ENCODE measurements around the gene ADAMTS19. TPM values are rescaled to one million over a fixed set of nuclear protein-coding genes. Genes with fewer than 3 reads are reported as not detected.

Gene ADAMTS19
- total RNA-seq, 4 donors from 2014 or later, result 0.76 TPM; not detected in 3

GRCh38 chr5:129496864-129497595, 36.9 kb downstream of the ADAMTS19 start:
- H3K4me3 ChIP-seq, result no peak overlapping the region
- intact Hi-C loops (cut with DNase I), result no loop called here
- no peaks in the 10 kb centered on the region for H3K36me3 ChIP-seq
- no peaks in the 10 kb centered on the region for H3K9me3 ChIP-seq
- H3K4me1 ChIP-seq, result no peaks in the 10 kb centered on the region
- no peaks in the 10 kb centered on the region for H3K27me3 ChIP-seq
- no peak for DNase-seq
- no peak overlapping the region for H3K27ac ChIP-seq
- no peak for TF ChIP-seq POLR2A (IDR thresholded peaks at IDR 0.05)
- TF ChIP-seq CTCF (IDR thresholded peaks at IDR 0.05), result no peak
- WGBS, 2 donors, result 43 to 68% methylated on average over 3 of the region's 3 CpGs

- H3K9me3 ChIP-seq, result no peaks in the 10 kb centered on the region
These were observed 39.2 kb downstream of the ADAMTS19 start for GRCh38 chr5:129499208-129499852.

GRCh38 chr5:129500101-129500500, 40.0 kb downstream of the ADAMTS19 start:
- no peak for DNase-seq
- H3K9me3 ChIP-seq, result no peaks in the 10 kb centered on the region
- H3K4me1 ChIP-seq, result no peaks in the 10 kb centered on the region
- H3K27ac ChIP-seq, result no peak overlapping the region
- intact Hi-C loops (cut with DNase I), result no loop called here
- no peak overlapping the region for H3K4me3 ChIP-seq
- 77 to 91% methylated on average over 3 of the region's 3 CpGs for WGBS, 2 donors
- H3K36me3 ChIP-seq, result no peaks in the 10 kb centered on the region
- no peaks in the 10 kb centered on the region for H3K27me3 ChIP-seq
- TF ChIP-seq POLR2A (IDR thresholded peaks at IDR 0.05) (no peak), CTCF (IDR thresholded peaks at IDR 0.05) (no peak)

More at GRCh38 chr5:129499208-129499852, 39.2 kb downstream of the ADAMTS19 start:
- Histone ChIP-seq H3K4me3 (no peak overlapping the region), H3K4me1 (no peaks in the 10 kb centered on the region), H3K27ac (no peak overlapping the region), H3K27me3 (no peaks in the 10 kb centered on the region), H3K36me3 (no peaks in the 10 kb centered on the region)
- no peak for DNase-seq
- TF ChIP-seq POLR2A (IDR thresholded peaks at IDR 0.05) (no peak), CTCF (IDR thresholded peaks at IDR 0.05) (no peak)
- intact Hi-C loops (cut with DNase I), result no loop called here

- no peaks in the 10 kb centered on the region for H3K27me3 ChIP-seq
- no peak for TF ChIP-seq CTCF (IDR thresholded peaks at IDR 0.05)
- TF ChIP-seq POLR2A (IDR thresholded peaks at IDR 0.05), result no peak
- no peaks in the 10 kb centered on the region for H3K9me3 ChIP-seq
- 71 to 100% methylated on average over 1 of the region's 1 CpG for WGBS, 2 donors
- H3K4me1 ChIP-seq, result no peaks in the 10 kb centered on the region
- H3K27ac ChIP-seq, result no peak overlapping the region
- no peaks in the 10 kb centered on the region for H3K36me3 ChIP-seq
- intact Hi-C loops (cut with DNase I), result no loop called here
- H3K4me3 ChIP-seq, result no peak overlapping the region
- no peak for DNase-seq
These were observed 46.0 kb downstream of the ADAMTS19 start for GRCh38 chr5:129506086-129506485.

- no peaks in the 10 kb centered on the region for H3K27me3 ChIP-seq
- TF ChIP-seq POLR2A (IDR thresholded peaks at IDR 0.05) (no peak), CTCF (IDR thresholded peaks at IDR 0.05) (no peak)
- no peak overlapping the region for H3K4me3 ChIP-seq
- no peak overlapping the region for H3K27ac ChIP-seq
- intact Hi-C loops (cut with DNase I), result no loop called here
- H3K36me3 ChIP-seq, result no peaks in the 10 kb centered on the region
- no peaks in the 10 kb centered on the region for H3K4me1 ChIP-seq
- no peak for DNase-seq
- no peaks in the 10 kb centered on the region for H3K9me3 ChIP-seq
These were observed 46.9 kb downstream of the ADAMTS19 start for GRCh38 chr5:129506950-129507349.
